GM18520 (cell line): Measurements from ENCODE around the gene IL1RAPL2.
"Not testable (repeated sequence)": the region's sequence is repeated elsewhere in the genome, so short reads cannot be mapped to it uniquely, and the experiment has no call there.

ENCODE experiments used
- ATAC-seq: cut with Tn5 transposase; IDR thresholded peaks from one replicate; pipeline ENCODE4 v1.9.1; 2021; ENCODE audit not compliant: unreplicated experiment

Gene IL1RAPL2

DNA sequence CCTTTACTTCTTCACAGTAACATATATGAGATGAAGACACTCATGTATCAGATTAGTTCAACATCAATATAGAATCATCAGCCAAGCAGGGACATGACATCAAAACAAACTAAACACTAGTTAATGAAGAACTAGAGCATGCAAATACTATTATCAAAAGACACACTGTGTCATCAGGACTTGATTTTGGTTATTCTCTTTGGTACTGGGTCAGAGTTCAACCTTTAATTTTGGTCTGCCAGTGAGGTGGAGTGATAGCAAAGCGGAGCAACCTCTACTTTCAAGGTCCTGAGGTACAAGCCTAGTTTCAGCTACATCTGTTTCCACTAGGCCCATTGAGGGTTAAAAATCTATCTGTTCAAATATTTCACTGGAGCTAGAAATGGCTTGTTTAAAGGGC, 584.0 kb downstream of the IL1RAPL2 start:
- ATAC-seq: no peak

DNA sequence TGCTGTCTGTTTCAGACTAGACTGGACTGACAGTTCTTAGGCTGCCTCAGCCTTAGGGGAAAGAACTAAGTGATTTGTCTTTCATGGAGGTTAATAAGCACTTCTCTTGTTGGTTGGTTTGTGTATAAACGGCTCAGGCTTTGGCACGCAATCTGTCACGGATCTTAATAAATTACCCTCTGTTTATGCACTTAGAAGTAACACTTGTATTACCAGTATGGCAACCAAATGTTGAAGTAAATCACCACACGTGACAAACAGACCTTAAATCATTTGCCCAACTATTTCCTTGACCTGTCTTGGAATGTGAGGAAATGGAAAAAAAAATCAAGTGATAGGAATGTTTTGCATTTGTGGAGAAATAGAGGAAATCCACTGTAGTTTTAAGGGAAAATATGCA, 584.6 kb downstream of the IL1RAPL2 start:
- no peak for ATAC-seq

GRCh38 chrX:105167233-105167632, 601.2 kb downstream of the IL1RAPL2 start:
- ATAC-seq: no peak

DNA sequence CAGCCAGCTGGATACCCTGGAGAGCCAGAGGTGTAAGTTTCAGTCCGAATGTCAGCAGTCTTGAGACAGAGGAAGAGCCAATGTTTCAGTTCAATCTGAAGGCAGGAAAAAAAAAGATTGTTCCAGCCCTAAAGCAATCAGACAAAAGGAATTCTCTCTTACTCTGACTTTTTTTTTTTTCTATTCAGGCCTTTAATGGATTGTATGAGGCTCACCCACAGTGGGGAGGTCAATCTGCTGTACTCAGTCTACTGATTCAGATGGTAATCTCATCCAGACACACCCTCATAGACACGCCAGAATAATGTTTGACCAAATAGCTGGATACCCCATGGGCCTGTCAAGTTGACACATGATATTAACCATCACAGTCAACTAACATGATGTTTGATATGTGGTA, 602.6 kb downstream of the IL1RAPL2 start:
- no peak for ATAC-seq

DNA sequence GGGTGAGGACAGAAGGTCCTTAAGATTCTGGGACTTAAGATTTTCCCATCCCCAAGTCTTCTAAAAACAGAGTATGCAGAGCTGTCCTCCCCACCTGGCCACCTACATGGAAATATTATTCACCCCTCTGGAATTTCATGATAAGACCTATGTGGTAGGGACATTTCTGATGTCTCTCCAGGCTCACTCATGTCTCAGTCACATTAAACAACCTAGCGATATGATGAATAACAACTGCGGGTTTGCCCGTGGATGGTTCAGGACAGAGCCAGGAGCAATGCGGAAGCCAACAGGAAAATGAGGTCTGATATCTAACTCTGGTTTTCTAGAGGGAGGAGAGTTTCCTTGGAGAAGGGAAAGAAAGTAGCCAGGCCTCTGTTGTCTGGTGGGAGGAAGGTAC, 607.1 kb downstream of the IL1RAPL2 start:
- no peak for ATAC-seq

DNA sequence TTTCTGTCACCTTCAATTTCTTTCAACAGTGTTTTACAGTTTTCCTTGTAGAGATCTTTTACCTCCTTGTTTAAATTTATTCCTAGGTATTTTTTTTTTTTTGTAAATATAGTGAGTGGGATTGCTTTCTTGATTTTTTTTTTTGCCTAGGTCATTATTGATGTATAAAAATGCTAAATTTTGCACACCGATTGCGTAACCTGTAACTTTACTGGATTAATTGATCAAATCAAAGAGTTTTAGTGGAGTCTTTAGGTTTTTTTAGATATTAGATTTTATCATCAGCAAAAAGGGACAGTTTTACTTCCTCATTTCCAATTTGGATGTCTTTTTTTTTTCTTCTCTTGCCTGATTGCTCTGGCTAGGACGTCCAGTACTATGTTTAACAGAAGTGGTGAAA, 613.6 kb downstream of the IL1RAPL2 start:
- ATAC-seq: no peak

- no peak for ATAC-seq
Observed at GRCh38 chrX:105189093-105189492, 623.1 kb downstream of the IL1RAPL2 start.

DNA sequence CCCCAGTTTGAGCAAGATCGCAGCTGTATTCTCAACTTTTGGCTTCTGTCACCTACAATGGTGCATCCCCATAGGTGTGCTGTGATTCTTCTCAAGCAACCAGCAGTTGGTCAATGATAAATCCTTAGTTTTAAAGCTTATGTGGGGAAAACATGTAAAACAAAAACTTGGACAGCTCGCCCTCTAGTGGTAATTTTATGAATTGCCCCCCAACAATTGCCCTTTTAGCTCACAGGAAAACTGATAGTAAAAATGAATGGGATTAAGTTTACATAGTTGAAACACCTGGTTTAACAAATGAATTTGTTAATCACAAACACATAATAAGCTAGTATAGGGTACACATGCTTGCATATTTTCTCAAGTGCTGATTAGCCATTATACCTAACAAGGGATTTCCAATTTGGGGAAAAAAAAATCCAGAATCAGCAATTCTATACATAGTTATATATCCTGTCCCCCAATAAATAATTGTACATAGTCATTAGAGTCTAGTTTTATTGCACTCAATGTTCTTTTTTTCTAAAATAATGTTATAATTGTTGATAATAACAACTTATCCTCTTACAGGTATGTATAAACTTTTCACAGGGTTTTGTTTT, 624.4 kb downstream of the IL1RAPL2 start:
- ATAC-seq: no peak

DNA sequence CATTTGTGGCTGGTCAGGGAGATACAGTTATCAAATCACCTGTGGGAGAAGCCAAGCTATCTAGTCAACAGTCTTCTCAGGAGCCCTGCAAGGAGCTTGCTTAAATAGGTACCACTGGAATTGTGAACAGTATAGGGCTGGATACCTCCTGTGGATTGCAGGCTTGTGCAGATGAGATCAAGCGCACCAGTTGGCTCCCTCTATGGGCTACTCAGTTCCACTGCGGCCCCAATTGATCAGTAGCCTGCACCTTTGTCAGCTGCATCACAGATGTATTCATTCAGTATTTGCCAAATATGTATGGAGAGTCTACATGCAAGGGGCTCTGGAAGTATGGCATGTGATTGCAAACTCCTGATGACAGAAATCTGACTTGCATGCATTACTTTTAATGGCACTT, 625.9 kb downstream of the IL1RAPL2 start:
- ATAC-seq: no peak

DNA sequence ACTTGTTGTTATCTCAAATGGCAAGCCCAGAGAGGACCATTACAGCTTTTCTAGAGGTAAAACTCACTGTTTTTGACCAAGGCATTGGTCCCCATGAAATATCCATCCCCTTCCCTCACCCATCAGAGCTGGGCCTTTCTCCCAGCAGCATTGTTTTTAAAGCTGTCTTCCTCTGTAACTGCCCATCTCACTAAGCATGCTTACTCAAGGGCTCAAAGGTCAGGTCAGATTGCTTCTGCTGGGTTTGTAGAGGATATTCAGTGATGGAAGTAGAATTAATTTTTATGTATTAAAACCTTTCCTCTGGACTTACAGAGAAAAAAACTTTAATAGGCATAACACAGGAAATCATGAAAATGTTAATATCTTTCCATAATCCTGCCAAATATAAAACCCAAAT, 643.4 kb downstream of the IL1RAPL2 start:
- ATAC-seq: no peak

DNA sequence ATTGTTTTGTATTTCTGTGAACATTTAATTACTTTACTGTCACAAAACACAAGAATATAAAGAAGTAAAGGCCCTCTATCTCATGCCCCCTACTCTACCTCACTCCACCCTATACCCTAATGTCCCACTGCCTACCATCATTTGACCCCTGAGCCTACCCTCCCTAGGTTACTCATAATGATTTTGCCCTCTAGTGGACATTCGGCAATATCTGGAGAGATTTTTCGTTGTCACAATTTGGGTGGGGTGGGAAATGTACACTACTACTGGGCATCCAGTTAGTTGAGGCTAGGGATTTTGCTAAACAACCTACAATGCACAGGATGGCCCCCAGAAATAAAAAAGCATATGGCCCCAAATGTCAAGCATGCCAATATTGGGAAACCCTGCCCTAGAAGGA, 644.3 kb downstream of the IL1RAPL2 start:
- ATAC-seq: no peak

- no peak for ATAC-seq
Observed at GRCh38 chrX:105211066-105211575, 645.1 kb downstream of the IL1RAPL2 start.

- ATAC-seq: no peak
Observed at GRCh38 chrX:105219454-105220401, 653.7 kb downstream of the IL1RAPL2 start.

DNA sequence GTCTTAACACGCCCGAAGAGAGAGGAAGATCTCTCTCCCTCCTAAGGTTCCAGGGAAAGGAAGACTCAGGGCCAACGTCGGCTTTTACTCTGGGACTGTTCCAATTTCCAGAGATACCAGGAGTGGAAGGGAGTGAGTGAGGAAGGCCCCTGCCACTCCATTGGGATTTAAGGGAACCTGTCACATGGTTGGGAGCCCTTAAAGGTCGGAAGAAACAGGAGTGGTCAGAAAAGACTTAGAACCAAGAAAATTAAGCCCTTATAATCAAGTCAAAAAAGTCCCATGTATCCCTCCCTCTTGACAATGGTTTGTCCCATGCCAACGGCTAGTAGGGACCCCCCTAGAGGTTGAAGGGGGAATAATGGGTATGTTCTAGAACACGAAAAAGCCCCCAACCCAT, 654.6 kb downstream of the IL1RAPL2 start, which contains the start of gene TEX13A:
TEX13A (minus strand) TSS at position 59 of the 400 bp plus-strand sequence. CDS start 297 bp downstream, outside the sequence.
- no peak for ATAC-seq

DNA sequence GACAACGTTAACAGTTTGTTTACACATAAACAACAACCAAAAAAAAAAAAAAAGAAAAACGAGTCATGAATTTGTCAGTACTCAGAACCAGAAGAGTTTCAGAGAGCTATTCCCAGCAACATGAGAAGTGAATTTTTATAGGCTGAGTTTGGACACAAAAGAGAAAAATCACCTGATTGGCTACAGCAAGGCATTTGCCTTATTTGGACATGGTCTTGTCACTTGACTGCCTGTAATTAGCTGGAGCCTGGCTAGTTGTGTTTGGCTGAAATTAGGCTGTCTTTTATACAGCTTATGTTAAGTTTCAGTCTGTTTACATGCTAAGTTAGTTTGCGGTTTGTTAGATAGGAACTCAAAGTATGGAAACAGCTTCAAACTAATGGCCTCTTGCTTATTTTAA, 655.4 kb downstream of the IL1RAPL2 start:
- no peak for ATAC-seq

GRCh38 chrX:105226499-105226898, 660.5 kb downstream of the IL1RAPL2 start:
- no peak for ATAC-seq

GRCh38 chrX:105228602-105229001, 662.6 kb downstream of the IL1RAPL2 start:
- ATAC-seq: no peak

DNA sequence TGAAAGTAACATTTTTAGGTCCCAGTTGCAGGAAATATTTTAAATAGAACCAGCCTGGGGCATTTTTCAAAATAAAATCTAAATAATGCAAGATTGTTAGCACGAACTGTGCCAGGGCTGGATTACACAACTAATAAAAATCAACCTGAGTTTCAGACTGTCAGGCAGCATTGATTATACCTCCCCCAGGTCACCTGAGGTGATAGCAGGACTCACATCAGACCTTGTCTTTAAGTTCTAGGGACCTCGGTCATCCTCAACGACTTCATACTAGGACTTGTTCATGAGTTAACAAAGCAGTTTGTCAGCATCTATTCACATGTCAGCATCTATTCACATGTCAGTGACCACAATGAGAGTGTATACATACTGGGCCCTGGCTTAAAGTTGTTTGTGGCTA, 663.1 kb downstream of the IL1RAPL2 start:
- no peak for ATAC-seq

DNA sequence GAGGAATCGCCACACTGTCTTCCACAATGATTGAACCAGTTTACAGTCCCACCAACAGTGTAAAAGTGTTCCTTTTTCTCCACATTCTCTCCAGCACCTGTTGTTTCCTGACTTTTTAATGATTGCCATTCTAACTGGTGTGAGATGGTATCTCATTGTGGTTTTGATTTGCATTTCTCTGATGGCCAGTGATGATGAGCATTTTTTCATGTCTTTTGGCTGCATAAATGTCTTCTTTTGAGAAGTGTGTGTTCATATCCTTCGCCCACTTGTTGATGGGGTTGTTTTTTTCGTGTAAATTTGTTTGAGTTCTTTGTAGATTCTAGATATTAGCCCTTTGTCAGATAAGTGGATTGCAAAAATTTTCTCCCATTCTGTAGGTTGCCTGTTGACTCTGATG, 671.4 kb downstream of the IL1RAPL2 start:
- ATAC-seq: not testable (repeated sequence)

GRCh38 chrX:105241056-105241455, 675.1 kb downstream of the IL1RAPL2 start:
- ATAC-seq: no peak

GRCh38 chrX:105260291-105261043, 694.5 kb downstream of the IL1RAPL2 start:
- no peak for ATAC-seq
